HL-60 (cell line): Measurements from ENCODE around the gene LSG1.

Experiments
- DNase-seq, 2 experiments: peaks; one replicate each; pipeline ENCODE4 v3.0.0-alpha.2; 2010 to 2020; ENCODE audit warnings: low read depth in 1 of 2, low spot score in 1 of 2
- H3K27ac ChIP-seq: fragments of 250-450 bp; sonication (Bioruptor Pico); replicated peaks from 2 replicates; pipeline ENCODE4 v1.5.1; 2020; ENCODE audit warnings: mild to moderate bottlenecking, moderate library complexity
- H3K27me3 ChIP-seq: fragments of 250-450 bp; sonication (Bioruptor Pico); 2 replicates; pipeline ENCODE4 v1.5.1; 2021; ENCODE audit warnings: mild to moderate bottlenecking, moderate library complexity; ENCODE audit not compliant: insufficient read depth, poor library complexity, severe bottlenecking
- H3K4me3 ChIP-seq: replicated peaks from 2 replicates; pipeline ENCODE4 v1.5.1; 2011; ENCODE audit warnings: mild to moderate bottlenecking, control low read depth, low read length; ENCODE audit not compliant: insufficient read depth
- GABPA ChIP-seq: IDR thresholded peaks from 2 replicates; pipeline ENCODE4 v1.6.1; 2012; ENCODE audit warnings: low read depth
- POLR2AphosphoS5 ChIP-seq: IDR thresholded peaks from 2 replicates; pipeline ENCODE4 v1.6.1; 2012; ENCODE audit warnings: low read depth
- REST ChIP-seq: IDR thresholded peaks from 2 replicates; pipeline ENCODE4 v1.6.1; 2012; ENCODE audit warnings: low read depth; ENCODE audit not compliant: insufficient replicate concordance
- SPI1 ChIP-seq: IDR thresholded peaks from 2 replicates; pipeline ENCODE4 v1.6.1; 2012; ENCODE audit warnings: low read depth, mild to moderate bottlenecking, borderline replicate concordance
- TF ChIP-seq, protein P1 (sequence below): IDR thresholded peaks from one replicate; pipeline ENCODE4 v1.5.1; 2011; ENCODE audit warnings: low read length, control low read depth, inconsistent platforms; ENCODE audit not compliant: insufficient read depth

Gene LSG1

GRCh38 chr3:194691481-194692283, 19.7 kb upstream of the LSG1 start:
- H3K27ac ChIP-seq, result no peak overlapping the region
- DNase-seq, result no peak
- H3K27me3 ChIP-seq, result no peaks in the 10 kb centered on the region
- TF ChIP-seq POLR2AphosphoS5 (no peak), GABPA (no peak), SPI1 (no peak), REST (no peak)
- TF ChIP-seq, protein P1, sequence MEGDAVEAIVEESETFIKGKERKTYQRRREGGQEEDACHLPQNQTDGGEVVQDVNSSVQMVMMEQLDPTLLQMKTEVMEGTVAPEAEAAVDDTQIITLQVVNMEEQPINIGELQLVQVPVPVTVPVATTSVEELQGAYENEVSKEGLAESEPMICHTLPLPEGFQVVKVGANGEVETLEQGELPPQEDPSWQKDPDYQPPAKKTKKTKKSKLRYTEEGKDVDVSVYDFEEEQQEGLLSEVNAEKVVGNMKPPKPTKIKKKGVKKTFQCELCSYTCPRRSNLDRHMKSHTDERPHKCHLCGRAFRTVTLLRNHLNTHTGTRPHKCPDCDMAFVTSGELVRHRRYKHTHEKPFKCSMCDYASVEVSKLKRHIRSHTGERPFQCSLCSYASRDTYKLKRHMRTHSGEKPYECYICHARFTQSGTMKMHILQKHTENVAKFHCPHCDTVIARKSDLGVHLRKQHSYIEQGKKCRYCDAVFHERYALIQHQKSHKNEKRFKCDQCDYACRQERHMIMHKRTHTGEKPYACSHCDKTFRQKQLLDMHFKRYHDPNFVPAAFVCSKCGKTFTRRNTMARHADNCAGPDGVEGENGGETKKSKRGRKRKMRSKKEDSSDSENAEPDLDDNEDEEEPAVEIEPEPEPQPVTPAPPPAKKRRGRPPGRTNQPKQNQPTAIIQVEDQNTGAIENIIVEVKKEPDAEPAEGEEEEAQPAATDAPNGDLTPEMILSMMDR, result no peak
- H3K4me3 ChIP-seq, result no peak overlapping the region

GRCh38 chr3:194690501-194691372, 18.7 kb upstream of the LSG1 start:
- Histone ChIP-seq H3K27ac (no peak overlapping the region), H3K27me3 (no peaks in the 10 kb centered on the region), H3K4me3 (no peak overlapping the region)
- TF ChIP-seq GABPA, result no peak
- DNase-seq, result no peak

DNA sequence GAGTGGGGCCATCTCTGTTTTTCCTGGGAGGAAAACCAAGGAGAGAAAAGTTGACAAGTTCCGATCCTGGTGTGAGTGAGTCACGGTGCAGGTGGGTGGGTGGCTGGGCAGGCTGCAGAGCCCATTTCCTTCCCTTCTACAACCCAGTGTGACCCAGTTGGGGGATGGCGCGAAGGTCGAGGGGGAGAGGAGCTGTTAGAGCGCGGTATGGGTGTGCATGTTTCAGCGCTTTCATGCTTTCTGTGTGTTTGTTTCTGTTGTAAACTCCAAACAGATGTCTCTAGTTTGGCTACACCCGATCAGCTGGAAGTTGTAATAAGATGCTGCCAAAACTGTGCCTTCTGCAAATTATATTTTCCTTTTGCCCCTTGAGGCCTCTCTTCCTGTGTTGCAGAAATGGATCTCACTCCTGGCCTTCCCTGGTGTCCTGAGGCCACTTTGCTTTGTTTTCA, 17.5 kb upstream of the LSG1 start:
- no peak overlapping the region for H3K4me3 ChIP-seq
- H3K27me3 ChIP-seq, result no peaks in the 10 kb centered on the region
- no peak for TF ChIP-seq GABPA
- TF ChIP-seq, protein P1, result no peak
- no peak for TF ChIP-seq REST
- no peak for TF ChIP-seq SPI1
- TF ChIP-seq POLR2AphosphoS5, result no peak
- DNase-seq, result no peak
- no peak overlapping the region for H3K27ac ChIP-seq

DNA sequence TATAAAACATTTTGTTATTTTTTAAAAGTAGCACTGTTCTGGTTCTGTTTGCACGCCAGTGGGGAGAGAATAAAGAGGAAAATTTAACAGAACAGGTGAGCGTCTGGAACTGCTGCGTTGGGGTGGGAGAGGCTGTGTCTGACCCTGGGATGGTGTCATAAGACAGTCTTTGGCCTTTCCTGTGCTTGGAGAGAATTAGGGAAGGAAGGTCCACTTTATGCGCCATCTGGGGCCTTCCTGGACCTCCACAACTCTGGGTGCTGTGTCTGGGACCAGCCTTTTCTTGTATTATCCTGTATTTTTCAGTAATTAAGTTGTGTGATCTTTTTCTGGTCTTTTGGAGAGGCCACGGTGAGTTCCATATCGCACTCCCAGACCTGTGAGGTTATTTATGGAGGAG, 17.0 kb upstream of the LSG1 start:
- Histone ChIP-seq H3K27ac (no peak overlapping the region), H3K27me3 (no peaks in the 10 kb centered on the region), H3K4me3 (no peak overlapping the region)
- TF ChIP-seq, protein P1, result no peak
- TF ChIP-seq GABPA, result no peak
- TF ChIP-seq POLR2AphosphoS5, result no peak
- no peak for TF ChIP-seq SPI1
- TF ChIP-seq REST, result no peak
- no peak for DNase-seq
